GM19455 (cell line): Measurements from ENCODE around the gene SERTAD4.
"Not testable (repeated sequence)": the region's sequence is repeated elsewhere in the genome, so short reads cannot be mapped to it uniquely, and the experiment has no call there.

Source experiments
- ATAC-seq: cut with Tn5 transposase; IDR thresholded peaks from one replicate; pipeline ENCODE4 v1.9.1; 2021; ENCODE audit not compliant: unreplicated experiment

Gene SERTAD4

GRCh38 chr1:210257698-210258529, 25.3 kb downstream of the SERTAD4 start:
- no peak for ATAC-seq

GRCh38 chr1:210259561-210259960, 27.0 kb downstream of the SERTAD4 start:
- ATAC-seq, result no peak

GRCh38 chr1:210260096-210260495, 27.5 kb downstream of the SERTAD4 start:
- ATAC-seq, result no peak

GRCh38 chr1:210262167-210262896, 29.7 kb downstream of the SERTAD4 start:
- no peak for ATAC-seq

GRCh38 chr1:210262897-210263272, 30.3 kb downstream of the SERTAD4 start:
- no peak for ATAC-seq

- no peak for ATAC-seq
These were observed 31.4 kb downstream of the SERTAD4 start for GRCh38 chr1:210263963-210264362.

- ATAC-seq, result no peak
These were observed 32.1 kb downstream of the SERTAD4 start for GRCh38 chr1:210264496-210265380.

GRCh38 chr1:210265392-210265955, 32.9 kb downstream of the SERTAD4 start:
- ATAC-seq, result not testable (repeated sequence)

- ATAC-seq, result no peak
These were observed 37.4 kb downstream of the SERTAD4 start for GRCh38 chr1:210269981-210270380.

GRCh38 chr1:210272666-210273065, 40.1 kb downstream of the SERTAD4 start:
- no peak for ATAC-seq

GRCh38 chr1:210280221-210280620, 47.6 kb downstream of the SERTAD4 start:
- no peak for ATAC-seq

GRCh38 chr1:210288116-210288515, 55.5 kb downstream of the SERTAD4 start:
- ATAC-seq, result no peak

- ATAC-seq, result no peak
These were observed 56.7 kb downstream of the SERTAD4 start for GRCh38 chr1:210289248-210289647.

GRCh38 chr1:210291081-210291764, 58.6 kb downstream of the SERTAD4 start:
- no peak for ATAC-seq

- ATAC-seq, result no peak
These were observed 59.2 kb downstream of the SERTAD4 start for GRCh38 chr1:210291786-210292230.

- ATAC-seq, result peak; percentile 67
These were observed 59.8 kb downstream of the SERTAD4 start for GRCh38 chr1:210292231-210292871.

- ATAC-seq, result no peak
These were observed 60.6 kb downstream of the SERTAD4 start for GRCh38 chr1:210293171-210293607.

GRCh38 chr1:210294999-210295745, 62.6 kb downstream of the SERTAD4 start:
- no peak for ATAC-seq
